Tibial artery (tissue), 4 donors: ENCODE results near the gene CAMSAP2.
"Not testable (repeated sequence)": the region's sequence is repeated elsewhere in the genome, so short reads cannot be mapped to it uniquely, and the experiment has no call there.

ENCODE experiments used
- DNase-seq, 2 donors: peaks; one replicate each; pipeline ENCODE4 v3.0.0-alpha.2; 2019
- H3K27ac ChIP-seq, 2 donors: fragments of 200-600 bp; sonication (generic) in 1 of 2; 1 replicate in 1 of 2; 2 replicates in 1 of 2; pipeline ENCODE4 v1.5.1; 2018 to 2019; ENCODE audit warnings: mild to moderate bottlenecking in 1 of 2
- H3K27me3 ChIP-seq, 2 donors: fragments of 200-600 bp; sonication (generic) in 1 of 2; one replicate each; pipeline versions ENCODE4 v1.5.1 to v1.6.0; 2016 to 2019
- H3K36me3 ChIP-seq, 3 donors: fragments of 200-600 bp; sonication (generic) in 2 of 3; one replicate each; pipeline ENCODE4 v1.5.1; 2016 to 2019; ENCODE audit warnings: mild to moderate bottlenecking in 2 of 3
- H3K4me1 ChIP-seq, 4 donors: fragments of 200-600 bp; sonication (generic) in 2 of 4; 1 replicate in 3 of 4; 2 replicates in 1 of 4; pipeline ENCODE4 v1.5.1; 2016 to 2019
- H3K4me3 ChIP-seq, 2 donors: fragments of 200-600 bp; sonication (generic) in 1 of 2; 1 replicate in 1 of 2; 2 replicates in 1 of 2; pipeline ENCODE4 v1.5.1; 2018 to 2019; ENCODE audit warnings: mild to moderate bottlenecking in 2 of 2
- H3K9me3 ChIP-seq, 3 donors: fragments of 200-600 bp; sonication (generic) in 1 of 3; one replicate each; pipeline ENCODE4 v1.5.1; 2016 to 2019
- intact Hi-C: fragments of 100-400 bp; cut with DNase I; formaldehyde crosslinking; loops from one replicate; pipeline ENCODE4 v1.15.0; 2023; ENCODE audit warnings: low total_unique reads
- TF ChIP-seq, protein P1 (sequence below), 2 experiments: fragments of 200-600 bp in 1 of 2; fragments of 450-650 bp in 1 of 2; IDR thresholded peaks; one replicate each; pipeline ENCODE4 v1.5.1; 2017 to 2019; ENCODE audit warnings: antibody characterized with exemption in 2 of 2, mild to moderate bottlenecking in 1 of 2, moderate library complexity in 1 of 2

CAMSAP2 gene

DNA sequence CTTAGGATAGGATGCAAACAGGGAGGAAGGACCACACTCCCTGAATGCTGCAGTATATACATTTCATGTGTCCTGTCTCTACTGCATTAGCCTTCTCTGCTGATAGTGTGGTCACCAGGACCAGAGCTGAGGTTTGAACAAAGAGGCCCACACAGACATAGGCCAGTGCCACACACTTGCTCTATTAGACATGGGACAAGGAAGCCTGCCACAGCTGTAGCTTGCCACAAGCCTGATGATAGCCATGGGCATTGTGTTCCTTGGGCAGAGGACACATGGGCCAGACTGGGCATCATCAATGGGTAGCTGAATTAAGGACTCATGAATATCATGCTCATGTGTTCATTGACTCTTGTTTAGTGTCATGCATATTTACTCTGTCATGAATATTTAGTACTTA, 10.4 kb downstream of the CAMSAP2 start:
- Histone ChIP-seq H3K27ac (no peak overlapping the region), H3K36me3 (peaks cover 0 to 4% (median 0%) of the 10 kb centered on the region in 3 donors), H3K9me3 (no peaks in the 10 kb centered on the region), H3K27me3 (no peaks in the 10 kb centered on the region), H3K4me3 (no peak overlapping the region), H3K4me1 (peaks cover 0 to 41% (median 12%) of the 10 kb centered on the region in 4 donors)
- no peak for DNase-seq
- TF ChIP-seq, protein P1, sequence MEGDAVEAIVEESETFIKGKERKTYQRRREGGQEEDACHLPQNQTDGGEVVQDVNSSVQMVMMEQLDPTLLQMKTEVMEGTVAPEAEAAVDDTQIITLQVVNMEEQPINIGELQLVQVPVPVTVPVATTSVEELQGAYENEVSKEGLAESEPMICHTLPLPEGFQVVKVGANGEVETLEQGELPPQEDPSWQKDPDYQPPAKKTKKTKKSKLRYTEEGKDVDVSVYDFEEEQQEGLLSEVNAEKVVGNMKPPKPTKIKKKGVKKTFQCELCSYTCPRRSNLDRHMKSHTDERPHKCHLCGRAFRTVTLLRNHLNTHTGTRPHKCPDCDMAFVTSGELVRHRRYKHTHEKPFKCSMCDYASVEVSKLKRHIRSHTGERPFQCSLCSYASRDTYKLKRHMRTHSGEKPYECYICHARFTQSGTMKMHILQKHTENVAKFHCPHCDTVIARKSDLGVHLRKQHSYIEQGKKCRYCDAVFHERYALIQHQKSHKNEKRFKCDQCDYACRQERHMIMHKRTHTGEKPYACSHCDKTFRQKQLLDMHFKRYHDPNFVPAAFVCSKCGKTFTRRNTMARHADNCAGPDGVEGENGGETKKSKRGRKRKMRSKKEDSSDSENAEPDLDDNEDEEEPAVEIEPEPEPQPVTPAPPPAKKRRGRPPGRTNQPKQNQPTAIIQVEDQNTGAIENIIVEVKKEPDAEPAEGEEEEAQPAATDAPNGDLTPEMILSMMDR (IDR thresholded peaks at IDR 0.05), result no peak
- intact Hi-C loops, result no loop called here

DNA sequence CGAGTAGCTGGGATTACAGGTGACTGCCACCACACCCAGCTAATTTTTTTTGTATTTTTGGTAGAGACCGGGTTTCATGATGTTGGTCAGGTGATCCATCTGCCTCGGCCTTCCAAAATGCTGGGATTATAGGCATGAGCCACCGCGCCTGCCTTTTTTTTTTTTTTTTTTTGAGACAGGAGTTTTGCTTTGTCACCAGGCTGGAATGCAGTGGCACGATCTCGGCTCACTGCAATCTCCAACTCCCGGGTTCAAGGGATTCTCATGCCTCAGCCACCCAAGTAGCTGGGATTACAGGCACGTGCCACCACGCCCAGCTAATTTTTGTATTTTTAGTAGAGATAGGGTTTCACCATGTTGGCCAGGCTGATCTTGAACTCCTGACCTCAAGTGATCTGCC, 12.1 kb downstream of the CAMSAP2 start:
- H3K4me1 ChIP-seq, result peaks cover 0 to 26% (median 9%) of the 10 kb centered on the region in 4 donors
- H3K27ac ChIP-seq, H3K9me3 ChIP-seq, H3K4me3 ChIP-seq, intact Hi-C loops, H3K36me3 ChIP-seq, DNase-seq, H3K27me3 ChIP-seq: not testable (repeated sequence)

DNA sequence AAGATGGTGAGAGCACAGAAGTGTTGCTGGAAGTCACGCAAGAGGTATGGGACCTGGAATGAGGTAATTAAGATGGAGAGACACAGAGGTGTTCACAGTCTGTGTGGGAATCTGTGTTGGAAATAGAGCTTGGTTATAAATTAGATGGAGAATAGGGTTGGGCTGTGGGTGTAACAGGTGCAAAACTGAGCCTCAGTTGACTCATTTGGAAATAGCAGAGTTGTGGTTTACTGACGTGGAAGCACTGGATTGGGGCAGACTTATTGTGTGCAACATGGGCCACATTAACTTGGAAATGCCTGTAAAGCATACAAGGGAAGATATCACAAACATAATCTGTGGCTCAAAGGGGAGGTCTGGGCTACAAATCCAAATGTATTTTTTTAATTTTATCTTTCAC, 13.0 kb downstream of the CAMSAP2 start:
- Histone ChIP-seq H3K27me3 (no peaks in the 10 kb centered on the region), H3K4me1 (peaks cover 0 to 35% (median 9%) of the 10 kb centered on the region in 4 donors), H3K9me3 (no peaks in the 10 kb centered on the region), H3K4me3 (no peak overlapping the region), H3K27ac (no peak overlapping the region), H3K36me3 (peaks cover 0 to 4% (median 0%) of the 10 kb centered on the region in 3 donors)
- DNase-seq, result no peak
- TF ChIP-seq, protein P1 (IDR thresholded peaks at IDR 0.05), result no peak
- intact Hi-C loops, result no loop called here

DNA sequence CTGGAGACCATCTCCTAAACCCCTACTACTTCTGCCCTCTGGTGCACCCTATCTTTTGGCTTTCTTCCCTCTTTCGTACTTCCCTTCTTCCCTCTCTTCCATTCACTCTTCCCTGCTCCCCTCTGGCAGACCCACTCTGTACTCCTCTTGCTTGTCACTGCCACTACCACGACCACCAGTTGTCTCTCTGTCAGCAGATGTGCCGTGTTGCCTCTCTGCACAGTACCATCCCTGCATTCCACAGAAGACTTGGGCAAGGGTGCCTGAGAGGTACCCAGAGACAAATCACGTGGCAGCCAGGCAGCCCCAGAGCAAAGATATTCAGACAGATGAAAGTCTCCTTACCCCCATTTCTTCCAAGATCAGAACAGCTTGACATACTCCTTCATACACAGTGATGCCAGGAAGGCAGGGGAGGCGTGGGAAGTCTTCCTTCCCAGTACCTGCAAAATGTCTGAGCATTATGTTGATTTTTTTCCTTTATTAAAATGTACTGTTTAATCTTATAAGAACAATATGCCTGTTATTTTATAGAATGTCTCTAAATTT, 15.0 kb downstream of the CAMSAP2 start:
- intact Hi-C loops, result no loop called here
- Histone ChIP-seq H3K4me1 (peaks cover 0 to 49% (median 9%) of the 10 kb centered on the region in 4 donors), H3K9me3 (no peaks in the 10 kb centered on the region), H3K4me3 (no peak overlapping the region), H3K27ac (no peak overlapping the region), H3K27me3 (no peaks in the 10 kb centered on the region), H3K36me3 (peaks cover 0 to 4% (median 0%) of the 10 kb centered on the region in 3 donors)
- no peak for DNase-seq
- TF ChIP-seq, protein P1 (IDR thresholded peaks at IDR 0.05), result no peak

DNA sequence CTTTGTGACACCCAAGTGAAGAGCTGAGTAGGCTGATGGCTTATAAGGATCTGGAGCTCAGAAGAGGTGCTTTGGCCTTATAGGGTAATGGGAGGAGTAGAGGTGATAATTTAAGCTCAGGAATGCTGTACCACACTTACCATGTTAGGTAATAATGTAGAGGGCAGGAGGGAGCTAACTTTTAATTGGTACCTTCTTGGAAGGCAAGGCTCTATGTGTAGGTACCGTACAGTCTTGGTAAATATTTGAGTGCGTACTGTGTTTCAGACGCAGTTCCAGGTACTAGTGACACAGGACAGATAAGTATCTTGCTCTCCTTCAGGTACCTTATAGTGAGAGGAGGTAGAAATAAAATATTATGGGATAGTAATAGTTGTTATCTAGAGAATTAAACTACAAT, 16.8 kb downstream of the CAMSAP2 start:
- Histone ChIP-seq H3K9me3 (no peaks in the 10 kb centered on the region), H3K27ac (no peak overlapping the region), H3K27me3 (no peaks in the 10 kb centered on the region), H3K4me3 (no peak overlapping the region), H3K36me3 (peaks cover 0 to 4% (median 0%) of the 10 kb centered on the region in 3 donors), H3K4me1 (peaks cover 0 to 43% (median 1%) of the 10 kb centered on the region in 4 donors)
- TF ChIP-seq, protein P1 (IDR thresholded peaks at IDR 0.05), result no peak
- intact Hi-C loops, result no loop called here
- no peak for DNase-seq

DNA sequence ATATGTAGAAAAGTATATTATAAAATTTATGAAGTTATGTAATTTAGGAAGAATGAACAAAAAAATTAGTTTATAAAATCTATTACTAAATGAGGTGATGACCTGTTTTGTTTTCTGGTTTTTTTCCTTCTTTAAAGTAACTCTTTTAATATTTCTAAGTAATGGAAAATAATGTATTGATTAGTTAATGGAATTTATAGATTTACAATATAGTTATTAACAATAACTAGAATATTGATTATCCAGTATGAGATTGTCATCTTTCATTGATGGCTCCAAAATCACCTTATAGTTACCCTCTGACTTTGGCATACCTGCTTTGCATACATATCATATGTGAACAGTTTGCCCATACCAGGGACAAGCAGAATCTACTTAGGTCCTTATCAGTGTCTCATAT, 23.4 kb downstream of the CAMSAP2 start:
- TF ChIP-seq, protein P1 (IDR thresholded peaks at IDR 0.05), result no peak
- no peaks in the 10 kb centered on the region for H3K27me3 ChIP-seq
- H3K4me3 ChIP-seq, result no peak overlapping the region
- intact Hi-C loops, result no loop called here
- H3K4me1 ChIP-seq, result peaks cover 0 to 24% (median 1%) of the 10 kb centered on the region in 4 donors
- H3K36me3 ChIP-seq, result peaks cover 12 to 31% (median 22%) of the 10 kb centered on the region in 3 donors
- no peaks in the 10 kb centered on the region for H3K9me3 ChIP-seq
- DNase-seq, result no peak
- no peak overlapping the region for H3K27ac ChIP-seq
